Lower leg skin (tissue), 4 donors: Measurements from ENCODE around the gene OST4. TPM values are rescaled to one million over a fixed set of nuclear protein-coding genes. Genes with fewer than 3 reads are reported as not detected.

Source experiments
- DNase-seq, 2 donors: peaks; one replicate each; pipeline ENCODE4 v3.0.0-alpha.2; 2019; ENCODE audit warnings: low spot score in 2 of 2
- H3K4me3 ChIP-seq: fragments of 200-600 bp; sonication (generic); 2 replicates; pipeline ENCODE4 v1.5.1; 2017; ENCODE audit warnings: mild to moderate bottlenecking, low read depth; ENCODE audit not compliant: poor library complexity, severe bottlenecking
- POLR2A ChIP-seq, 2 donors: fragments of 450-650 bp; IDR thresholded peaks; one replicate each; pipeline ENCODE4 v1.6.1; 2016 to 2017; ENCODE audit warnings: antibody characterized with exemption in 2 of 2, mild to moderate bottlenecking in 1 of 2, moderate library complexity in 1 of 2
- WGBS, 2 donors: methylation state at CpG; one replicate each; pipeline ENCODE4 v1.1.5; 2018; 5-methylcytosine and 5-hydroxymethylcytosine counted together
- intact Hi-C: fragments of 100-400 bp; cut with DNase I; formaldehyde crosslinking; loops from one replicate; pipeline ENCODE4 v1.15.0; 2023; ENCODE audit warnings: low total_unique reads
- total RNA-seq, 4 donors: library from RNA; depleted of rRNA; stranded (reverse); fragments of >200 nt; gene quantifications; one replicate each; pipeline ENCODE4 v1.1.0, GENCODE V29; 2016
- TF ChIP-seq, protein P1 (sequence below), 3 donors: fragments of 450-650 bp; IDR thresholded peaks; one replicate each; pipeline ENCODE4 v1.5.1; 2016; ENCODE audit warnings: antibody characterized with exemption in 3 of 3, mild to moderate bottlenecking in 3 of 3, moderate library complexity in 2 of 3

OST4 gene
- total RNA-seq, 4 donors from 2014 or later = 144 to 236 (median 195) TPM

DNA sequence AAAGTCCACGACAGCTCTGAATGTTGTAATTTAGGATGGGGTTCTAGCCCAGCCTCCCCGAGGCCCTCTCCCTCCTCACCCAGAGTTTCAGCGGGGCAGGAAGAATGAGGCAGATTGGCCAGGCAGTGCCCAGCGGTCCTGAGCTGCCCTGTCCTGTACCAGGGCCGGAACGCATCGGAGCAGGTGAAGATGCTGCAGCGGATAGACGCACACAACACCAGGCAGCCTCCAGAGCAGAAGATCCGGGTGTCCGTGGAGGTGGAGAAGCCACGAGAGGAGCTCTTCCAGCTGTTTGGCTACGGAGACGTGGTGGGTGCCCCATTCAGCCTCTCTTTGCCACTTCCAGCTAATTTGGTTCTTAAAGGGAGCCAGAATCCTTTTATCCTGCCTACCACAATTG, 25.9 kb upstream of the OST4 start:
- TF ChIP-seq, protein P1, sequence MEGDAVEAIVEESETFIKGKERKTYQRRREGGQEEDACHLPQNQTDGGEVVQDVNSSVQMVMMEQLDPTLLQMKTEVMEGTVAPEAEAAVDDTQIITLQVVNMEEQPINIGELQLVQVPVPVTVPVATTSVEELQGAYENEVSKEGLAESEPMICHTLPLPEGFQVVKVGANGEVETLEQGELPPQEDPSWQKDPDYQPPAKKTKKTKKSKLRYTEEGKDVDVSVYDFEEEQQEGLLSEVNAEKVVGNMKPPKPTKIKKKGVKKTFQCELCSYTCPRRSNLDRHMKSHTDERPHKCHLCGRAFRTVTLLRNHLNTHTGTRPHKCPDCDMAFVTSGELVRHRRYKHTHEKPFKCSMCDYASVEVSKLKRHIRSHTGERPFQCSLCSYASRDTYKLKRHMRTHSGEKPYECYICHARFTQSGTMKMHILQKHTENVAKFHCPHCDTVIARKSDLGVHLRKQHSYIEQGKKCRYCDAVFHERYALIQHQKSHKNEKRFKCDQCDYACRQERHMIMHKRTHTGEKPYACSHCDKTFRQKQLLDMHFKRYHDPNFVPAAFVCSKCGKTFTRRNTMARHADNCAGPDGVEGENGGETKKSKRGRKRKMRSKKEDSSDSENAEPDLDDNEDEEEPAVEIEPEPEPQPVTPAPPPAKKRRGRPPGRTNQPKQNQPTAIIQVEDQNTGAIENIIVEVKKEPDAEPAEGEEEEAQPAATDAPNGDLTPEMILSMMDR (IDR thresholded peaks at IDR 0.05) = no peak
- no peak for TF ChIP-seq POLR2A (IDR thresholded peaks at IDR 0.05)
- 91 to 92% methylated on average over 12 to 14 of the region's 14 CpGs for WGBS, 2 donors
- intact Hi-C loops = no loop called here
- DNase-seq = no peak
- H3K4me3 ChIP-seq = no peak overlapping the region

DNA sequence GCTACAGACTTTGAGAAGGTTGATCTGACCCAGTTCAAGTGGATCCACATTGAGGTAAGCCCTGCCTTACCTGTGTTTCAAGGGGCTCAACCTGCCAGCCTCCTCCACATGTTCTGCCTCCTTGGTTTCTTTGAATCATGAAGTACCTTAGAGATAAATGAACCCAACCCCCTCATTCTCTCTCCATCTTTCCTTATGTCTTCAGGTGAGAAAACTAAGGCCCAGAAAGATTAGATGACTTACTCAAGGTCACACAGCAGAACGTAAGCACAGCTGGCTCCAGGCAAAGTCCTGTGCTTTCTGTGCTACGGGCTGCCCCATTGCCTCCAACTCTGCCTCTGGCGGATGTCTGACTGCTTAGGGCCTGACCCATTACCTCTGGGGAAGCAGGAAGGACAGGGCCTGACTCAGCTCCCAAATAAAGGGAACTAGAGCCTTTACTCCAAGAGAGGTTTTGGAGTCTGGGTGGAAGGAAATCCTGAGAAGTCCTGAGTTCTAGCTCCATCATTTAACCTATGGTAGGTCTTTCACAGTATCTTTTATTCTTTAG, 25.4 kb upstream of the OST4 start:
- 69 to 74% methylated on average over 3 of the region's 3 CpGs for WGBS, 2 donors
- no peak for DNase-seq
- intact Hi-C loops = no loop called here
- no peak for TF ChIP-seq POLR2A (IDR thresholded peaks at IDR 0.05)
- TF ChIP-seq, protein P1 (IDR thresholded peaks at IDR 0.05) = no peak
- no peak overlapping the region for H3K4me3 ChIP-seq

DNA sequence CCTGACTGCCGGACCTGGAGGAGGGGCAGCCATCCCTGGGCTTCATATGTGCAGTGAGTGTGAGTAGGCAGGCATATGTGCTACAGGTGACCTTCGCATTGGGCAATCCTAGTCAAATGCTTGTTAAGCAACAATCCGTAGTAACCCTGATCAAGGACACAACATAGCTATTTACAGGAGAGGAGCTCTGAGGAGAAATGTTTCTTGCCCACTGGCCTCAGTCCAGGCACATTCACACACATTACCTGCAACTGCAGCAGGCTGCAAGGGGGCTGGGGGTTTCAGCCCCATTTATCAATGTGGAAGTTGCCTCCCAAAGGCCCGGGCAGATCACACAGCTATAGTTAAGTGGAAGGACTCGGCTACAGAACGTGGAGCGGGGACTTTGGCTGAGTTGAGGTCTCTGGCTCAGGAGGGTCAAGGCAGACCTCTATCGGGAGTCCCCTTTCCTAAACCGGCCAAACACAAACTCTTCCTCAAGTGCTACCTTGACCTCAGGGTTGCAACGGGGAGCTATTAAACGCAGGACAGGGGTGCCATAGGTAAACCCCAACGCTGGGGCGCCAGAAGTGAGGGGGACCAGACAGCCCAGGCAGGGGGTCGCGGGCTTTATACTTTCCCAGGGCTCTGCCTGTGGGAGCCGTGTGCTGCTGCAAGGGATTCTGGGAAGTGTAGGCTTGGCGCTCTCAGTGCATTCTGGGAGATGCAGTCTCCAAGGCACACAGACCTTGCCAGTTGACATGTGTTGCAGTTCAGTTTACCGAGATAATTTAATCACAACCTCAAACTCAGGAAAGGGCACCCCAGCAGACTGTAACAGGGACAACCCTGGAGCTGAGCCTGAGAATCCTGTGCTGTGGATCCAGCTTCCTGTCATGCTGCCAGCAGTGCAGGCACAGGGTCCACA, 24.5 kb upstream of the OST4 start:
- WGBS, 2 donors = 29 to 39% methylated on average over 15 to 18 of the region's 18 CpGs

DNA sequence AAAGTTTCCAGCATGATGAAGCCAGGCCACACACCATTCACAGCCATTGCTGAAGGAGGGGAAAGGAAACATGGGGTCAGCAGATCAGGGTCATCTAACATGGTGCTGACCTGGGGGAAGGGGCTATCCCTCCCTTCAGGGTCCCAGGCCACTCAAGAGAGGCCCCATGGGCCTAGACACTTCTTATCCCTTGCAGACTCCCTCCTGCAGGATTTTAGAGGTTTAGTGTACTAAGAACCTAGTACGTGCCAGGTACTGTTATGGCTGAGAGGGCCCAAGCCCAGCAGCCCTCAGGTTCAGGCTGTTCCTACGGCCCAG, 23.9 kb upstream of the OST4 start:
- 90 to 97% methylated on average over 2 of the region's 2 CpGs for WGBS, 2 donors
- intact Hi-C loops = no loop called here
- H3K4me3 ChIP-seq = no peak overlapping the region
- DNase-seq = no peak
- no peak for TF ChIP-seq POLR2A (IDR thresholded peaks at IDR 0.05)
- TF ChIP-seq, protein P1 (IDR thresholded peaks at IDR 0.05) = no peak

More for the DNA sequence above, 24.5 kb upstream of the OST4 start:
- intact Hi-C loops = no loop called here
- no peak overlapping the region for H3K4me3 ChIP-seq
- DNase-seq = no peak
- TF ChIP-seq, protein P1 (IDR thresholded peaks at IDR 0.05) = no peak
- TF ChIP-seq POLR2A (IDR thresholded peaks at IDR 0.05) = no peak

DNA sequence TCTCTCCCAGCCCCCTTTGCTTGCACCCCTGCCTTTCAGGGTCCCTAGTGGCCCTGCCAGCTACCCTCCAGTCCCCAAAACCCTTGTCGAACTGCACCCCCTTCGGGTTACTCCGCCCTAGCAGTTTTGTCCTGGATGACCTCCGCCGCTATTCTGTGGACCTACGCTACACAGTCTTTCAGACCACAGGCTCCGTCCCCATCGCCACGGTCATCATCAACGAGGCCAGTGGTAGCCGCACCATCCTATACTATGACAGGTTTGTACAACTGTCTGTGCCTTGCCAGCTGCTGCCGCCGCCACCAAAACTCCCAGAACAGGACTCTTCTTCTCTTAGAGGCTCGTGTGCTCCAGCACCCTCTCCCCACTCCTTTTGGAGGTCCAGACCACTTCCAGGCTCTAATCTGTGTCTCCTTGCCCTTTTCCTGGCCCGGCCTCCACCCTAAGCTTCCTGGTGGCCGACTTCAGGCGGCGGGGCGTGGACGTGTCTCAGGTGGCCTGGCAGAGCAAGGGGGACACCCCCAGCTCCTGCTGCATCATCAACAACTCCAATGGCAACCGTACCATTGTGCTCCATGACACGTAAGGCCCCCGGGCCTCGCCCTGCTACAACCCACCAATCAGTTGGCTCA, 23.0 kb upstream of the OST4 start:
- no peak for TF ChIP-seq POLR2A (IDR thresholded peaks at IDR 0.05)
- no peak overlapping the region for H3K4me3 ChIP-seq
- 94 to 95% methylated on average over 24 of the region's 24 CpGs for WGBS, 2 donors
- intact Hi-C loops = no loop called here
- DNase-seq = no peak
